Loucy (cell line): Measurements from ENCODE around the gene MMP3.

Source experiments
- CTCF ChIP-seq: fragments of 200-600 bp; sonication (generic); conservative IDR thresholded peaks from 2 replicates; pipeline ENCODE4 v1.5.1; 2014; ENCODE audit warnings: mild to moderate bottlenecking, antibody characterized with exemption, low read length
- EZH2phosphoT487 ChIP-seq: fragments of 200-600 bp; IDR thresholded peaks from 2 replicates; pipeline ENCODE4 v1.6.1; 2018; ENCODE audit warnings: antibody characterized with exemption, mild to moderate bottlenecking, moderate library complexity, borderline replicate concordance

GRCh38 chr11:102842930-102843329, 479 bp downstream of the MMP3 start:
- TF ChIP-seq CTCF (no peak), EZH2phosphoT487 (no peak)
